GM10248 (cell line): ENCODE data around the gene CYB5B.

ENCODE experiments used
- CTCF ChIA-PET: fragments of 300-600 bp; sonication (Branson Sonifier 250); formaldehyde crosslinking; extraction: SDS; loops from one replicate; lab custom pipeline; 2021; ENCODE audit warnings: antibody characterized with exemption; lab: Yijun Ruan, JAX
- POLR2A ChIA-PET: fragments of 350-650 bp; sonication (Branson Sonifier 250); formaldehyde crosslinking; extraction: SDS; loops from one replicate; lab custom pipeline; 2020; ENCODE audit warnings: antibody characterized with exemption; lab: Yijun Ruan, JAX
- DNase-seq: peaks from one replicate; pipeline ENCODE4 v3.0.0; 2012; ENCODE audit errors: extremely low spot score
- TF ChIP-seq, protein P1 (sequence below): IDR thresholded peaks from 2 replicates; pipeline ENCODE4 v1.5.1; 2012; ENCODE audit warnings: mild to moderate bottlenecking, low read depth; ENCODE audit errors: extremely low read depth, missing control alignments, control extremely low read depth

The CYB5B gene

DNA sequence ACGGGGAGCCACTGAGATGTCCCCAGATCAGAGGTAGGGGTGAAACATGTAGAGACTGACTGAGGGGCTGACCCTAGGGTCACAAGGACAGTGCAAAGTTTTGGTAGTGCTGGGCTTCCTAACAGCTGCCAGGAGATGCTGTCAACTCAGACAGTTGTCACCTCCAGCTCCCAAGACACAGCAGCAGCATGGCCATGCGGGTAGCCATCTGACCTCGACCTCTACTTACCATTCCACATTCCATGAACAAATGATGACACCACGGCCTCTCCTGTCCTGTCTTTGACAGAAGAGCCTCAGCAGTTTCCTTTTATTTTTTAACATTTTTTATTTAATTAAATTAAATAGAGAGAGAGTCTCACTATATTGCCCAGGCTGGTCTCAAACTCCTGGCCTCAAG, 76.1 kb downstream of the CYB5B start:
- TF ChIP-seq, protein P1, sequence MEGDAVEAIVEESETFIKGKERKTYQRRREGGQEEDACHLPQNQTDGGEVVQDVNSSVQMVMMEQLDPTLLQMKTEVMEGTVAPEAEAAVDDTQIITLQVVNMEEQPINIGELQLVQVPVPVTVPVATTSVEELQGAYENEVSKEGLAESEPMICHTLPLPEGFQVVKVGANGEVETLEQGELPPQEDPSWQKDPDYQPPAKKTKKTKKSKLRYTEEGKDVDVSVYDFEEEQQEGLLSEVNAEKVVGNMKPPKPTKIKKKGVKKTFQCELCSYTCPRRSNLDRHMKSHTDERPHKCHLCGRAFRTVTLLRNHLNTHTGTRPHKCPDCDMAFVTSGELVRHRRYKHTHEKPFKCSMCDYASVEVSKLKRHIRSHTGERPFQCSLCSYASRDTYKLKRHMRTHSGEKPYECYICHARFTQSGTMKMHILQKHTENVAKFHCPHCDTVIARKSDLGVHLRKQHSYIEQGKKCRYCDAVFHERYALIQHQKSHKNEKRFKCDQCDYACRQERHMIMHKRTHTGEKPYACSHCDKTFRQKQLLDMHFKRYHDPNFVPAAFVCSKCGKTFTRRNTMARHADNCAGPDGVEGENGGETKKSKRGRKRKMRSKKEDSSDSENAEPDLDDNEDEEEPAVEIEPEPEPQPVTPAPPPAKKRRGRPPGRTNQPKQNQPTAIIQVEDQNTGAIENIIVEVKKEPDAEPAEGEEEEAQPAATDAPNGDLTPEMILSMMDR = no peak
- no peak for DNase-seq
- ChIA-PET POLR2A (no interaction called here), CTCF (interaction anchor here (1.3 kb wide), 1 partner anchor 17 kb away, joined by 3 read pairs; no protein-coding TSS in a partner anchor)

DNA sequence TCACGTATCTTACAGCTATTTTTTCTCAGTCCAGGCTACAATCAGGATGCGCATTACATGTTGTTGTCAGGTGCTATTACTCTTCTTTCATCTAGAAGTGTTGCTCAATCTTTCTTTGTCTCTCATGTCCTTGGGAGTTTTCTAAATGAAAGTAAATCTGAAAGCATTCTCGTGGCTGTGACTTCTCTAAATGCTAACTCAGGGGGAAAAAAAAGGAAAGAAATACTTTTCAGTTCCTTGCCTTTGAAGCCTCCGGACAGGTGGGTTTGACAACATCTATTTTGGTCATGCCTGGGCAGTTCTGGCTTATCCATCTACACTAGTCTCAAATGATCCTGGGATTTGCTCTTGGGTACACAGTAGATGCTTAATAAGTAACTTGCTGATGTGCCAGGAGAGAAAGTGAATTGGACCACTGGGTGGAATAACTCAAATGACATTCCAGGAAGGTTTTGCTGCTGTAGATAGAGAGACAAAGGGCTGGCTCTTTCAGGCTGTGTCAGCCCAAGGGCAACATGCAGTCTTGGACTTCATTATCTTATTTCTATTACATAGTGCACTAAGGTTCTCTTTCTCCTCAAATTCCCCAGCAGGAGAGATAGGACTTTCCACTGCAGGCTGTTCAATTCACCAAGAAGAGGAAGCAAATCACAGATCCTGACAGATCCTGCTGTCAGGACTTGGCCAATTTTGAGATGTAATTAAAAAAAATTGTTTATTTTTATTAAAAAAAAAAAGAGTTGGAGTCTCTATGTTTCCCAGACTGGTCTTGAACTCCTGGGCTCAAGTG, 77.7 kb downstream of the CYB5B start:
- peak; percentile 59 for DNase-seq
- TF ChIP-seq, protein P1 = no peak
- POLR2A ChIA-PET = no interaction called here
- CTCF ChIA-PET = interaction anchor here (1.0 to 1.3 kb wide), 2 partner anchors 12 to 25 kb away, joined by 3 read pairs; no protein-coding TSS in a partner anchor

DNA sequence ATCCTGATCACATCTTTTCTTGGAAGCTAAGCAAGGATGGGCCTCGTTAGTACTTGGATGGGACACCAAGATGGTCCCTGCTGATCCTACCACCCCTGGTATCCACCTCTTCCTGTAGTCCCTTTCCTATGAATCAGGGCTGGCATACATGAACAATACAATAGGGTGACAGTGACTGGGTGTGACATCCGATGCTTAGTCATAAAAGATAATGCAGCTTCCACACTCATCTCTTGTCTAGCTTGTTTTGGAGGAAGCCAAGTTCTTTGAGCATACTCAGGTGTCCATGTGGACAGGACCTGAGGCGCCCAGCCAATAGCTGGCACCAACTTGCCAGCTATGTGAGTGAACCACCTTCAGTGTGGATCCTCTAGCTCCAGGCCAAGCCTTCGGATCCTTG, 78.8 kb downstream of the CYB5B start:
- TF ChIP-seq, protein P1 = no peak
- ChIA-PET CTCF (interaction anchor here (0.6 to 1.3 kb wide), 5 partner anchors 9 to 106 kb away, joined by 3 to 4 read pairs (median 3); no protein-coding TSS in a partner anchor), POLR2A (interaction anchor here (0.5 kb wide), 1 partner anchor 56 kb away, joined by 3 read pairs; no protein-coding TSS in a partner anchor)
- no peak for DNase-seq

DNA sequence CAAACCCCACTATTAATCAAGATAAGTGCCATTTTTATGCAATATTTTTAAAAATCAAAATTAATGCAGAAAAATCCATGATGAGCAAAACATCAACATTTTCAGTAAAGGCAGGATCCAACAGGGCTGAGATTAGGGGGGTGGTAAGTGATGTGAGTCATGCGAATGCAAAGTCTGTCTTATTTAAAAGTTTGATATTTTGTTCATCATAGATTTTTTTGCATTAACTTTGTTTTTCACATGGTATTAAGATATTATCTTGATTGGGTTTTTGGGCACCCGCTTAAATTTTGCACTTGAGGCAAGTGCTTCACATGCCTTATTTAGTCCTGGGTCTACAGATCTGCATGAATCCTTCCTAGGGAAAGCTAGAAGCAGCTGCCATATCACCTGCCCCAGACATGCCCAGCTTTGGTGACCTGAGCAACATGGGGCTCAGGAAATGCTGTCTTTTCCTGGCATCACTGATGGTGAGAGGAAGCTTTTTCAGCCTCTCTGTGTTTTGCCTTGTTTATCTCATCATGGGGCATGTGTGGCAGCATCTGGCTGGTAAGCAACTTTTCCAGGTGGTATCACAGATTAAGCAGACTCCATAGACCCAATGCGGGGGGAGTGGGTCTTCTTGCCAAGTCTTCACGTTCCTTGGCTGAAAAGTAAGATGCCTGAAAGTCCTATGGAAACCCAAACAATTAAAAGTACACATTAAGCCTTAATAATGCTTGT, 83.8 kb downstream of the CYB5B start:
- TF ChIP-seq, protein P1 = no peak
- POLR2A ChIA-PET = no interaction called here
- no peak for DNase-seq
- CTCF ChIA-PET = interaction anchor here (1.6 kb wide), 1 partner anchor 12 kb away, joined by 5 read pairs; no protein-coding TSS in a partner anchor

DNA sequence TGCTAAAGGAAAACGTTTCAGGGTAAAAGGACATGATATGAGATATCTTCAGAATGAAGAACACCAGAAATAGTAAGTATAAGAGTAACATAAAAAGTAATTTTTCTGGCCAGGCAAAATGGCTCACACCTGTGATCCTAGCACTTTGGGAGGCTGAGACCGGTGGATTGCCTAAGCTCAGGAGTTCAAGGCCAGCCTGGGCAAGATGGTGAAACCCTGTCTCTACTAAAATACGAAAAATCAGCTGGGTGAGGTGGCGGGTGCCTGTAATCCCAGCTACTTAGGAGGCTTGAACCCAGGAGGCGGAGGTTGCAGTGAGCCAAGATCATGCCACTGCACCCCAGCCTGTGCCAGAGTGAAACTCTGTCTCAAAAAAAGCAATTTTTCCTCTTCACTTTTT, 84.7 kb downstream of the CYB5B start:
- ChIA-PET CTCF (interaction anchor here (1.6 kb wide), 1 partner anchor 11 kb away, joined by 5 read pairs; no protein-coding TSS in a partner anchor), POLR2A (no interaction called here)
- TF ChIP-seq, protein P1 = no peak
- no peak for DNase-seq

DNA sequence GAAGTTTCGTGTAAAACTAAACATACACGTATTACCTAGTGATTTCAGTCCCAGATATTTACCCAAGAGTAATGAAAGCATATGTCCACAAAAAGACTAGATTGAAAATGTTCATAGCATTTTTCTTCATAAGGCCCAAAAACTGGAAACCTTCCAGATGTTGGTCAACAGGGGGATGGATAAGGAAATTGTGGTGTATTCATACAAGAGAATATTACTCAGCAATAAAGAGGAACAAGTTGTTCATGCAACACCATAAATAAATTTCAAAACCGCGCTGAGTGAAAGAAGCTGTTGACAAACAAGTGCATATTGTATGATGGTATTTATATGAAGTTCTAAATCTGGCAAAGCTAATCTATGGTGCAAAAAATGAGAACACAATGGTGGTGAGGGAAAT, 87.2 kb downstream of the CYB5B start:
- CTCF ChIA-PET = interaction anchor here (1.3 kb wide), 1 partner anchor 8 kb away, joined by 3 read pairs; no protein-coding TSS in a partner anchor
- TF ChIP-seq, protein P1 = no peak
- POLR2A ChIA-PET = no interaction called here
- DNase-seq = no peak
